Femur (tissue), 1 donor: ENCODE data around the gene CCNC.

ENCODE experiments used
- DNase-seq: peaks from one replicate; pipeline ENCODE4 v3.0.0-alpha.2; 2017

Gene CCNC, protein sequence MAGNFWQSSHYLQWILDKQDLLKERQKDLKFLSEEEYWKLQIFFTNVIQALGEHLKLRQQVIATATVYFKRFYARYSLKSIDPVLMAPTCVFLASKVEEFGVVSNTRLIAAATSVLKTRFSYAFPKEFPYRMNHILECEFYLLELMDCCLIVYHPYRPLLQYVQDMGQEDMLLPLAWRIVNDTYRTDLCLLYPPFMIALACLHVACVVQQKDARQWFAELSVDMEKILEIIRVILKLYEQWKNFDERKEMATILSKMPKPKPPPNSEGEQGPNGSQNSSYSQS

DNA sequence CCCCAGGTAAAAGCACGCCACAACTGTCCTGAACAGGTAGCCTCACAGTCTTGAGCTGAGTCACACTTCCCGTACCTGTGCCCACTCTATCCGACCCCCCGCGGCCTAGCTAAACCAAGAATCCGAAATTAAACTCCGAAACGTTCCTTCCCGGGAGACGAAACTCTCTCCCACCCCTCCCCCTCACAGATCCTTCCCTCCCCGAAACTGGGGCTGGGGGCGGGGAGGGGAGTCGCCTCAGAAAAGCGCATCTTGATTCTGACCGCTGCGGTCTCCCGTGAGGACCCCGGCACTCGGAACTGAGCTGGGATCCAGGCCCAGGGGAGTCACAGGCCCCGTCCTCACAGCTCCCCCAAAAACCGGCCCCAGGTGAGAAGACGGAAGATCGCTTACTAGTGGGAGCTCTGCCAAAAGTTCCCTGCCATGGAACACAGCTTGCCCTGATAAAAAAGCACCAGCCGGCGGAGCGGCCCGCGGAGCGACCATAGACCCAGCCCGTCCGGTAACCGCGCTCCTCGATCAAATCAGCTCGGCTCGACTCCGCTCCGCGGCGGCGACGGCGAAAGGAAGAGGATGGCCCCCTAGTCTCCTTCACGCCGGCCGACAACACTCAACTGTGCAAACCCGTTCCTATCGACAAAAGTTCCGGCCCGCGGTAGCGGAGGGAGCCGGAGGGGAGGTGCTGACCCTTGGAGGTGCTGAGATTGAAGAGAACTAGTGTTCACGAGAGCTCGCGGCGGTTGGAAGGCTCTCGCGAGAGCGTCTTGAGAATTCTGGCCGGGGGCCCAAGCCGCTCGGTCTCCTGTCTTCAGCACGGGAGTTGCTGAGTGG is at the start of gene CCNC:
CCNC (minus strand) TSS at position 558 of the 831 bp plus-strand sequence; CDS start at position 425, 133 bp downstream.
- DNase-seq, result peak; percentile 97

DNA sequence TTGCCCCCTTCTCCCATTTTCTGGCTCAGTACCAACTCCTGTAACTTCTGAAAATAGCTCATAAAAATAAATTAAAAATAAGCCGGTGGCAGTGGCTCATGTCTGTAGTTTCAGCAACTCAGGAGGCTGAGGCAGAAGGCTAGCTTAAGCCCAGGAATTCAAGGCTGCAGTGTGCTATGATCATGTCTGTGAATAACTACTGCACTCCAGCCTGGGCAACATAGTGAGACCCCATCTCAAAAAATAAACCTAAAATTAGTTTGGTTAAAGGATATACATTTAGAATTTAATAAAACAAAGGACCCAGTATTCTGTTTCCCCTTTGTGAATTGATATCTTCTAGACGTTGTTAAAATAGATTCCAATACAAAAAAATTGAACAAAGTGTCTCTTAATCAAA is 48.7 kb upstream of the CCNC start:
- DNase-seq, result no peak

DNA sequence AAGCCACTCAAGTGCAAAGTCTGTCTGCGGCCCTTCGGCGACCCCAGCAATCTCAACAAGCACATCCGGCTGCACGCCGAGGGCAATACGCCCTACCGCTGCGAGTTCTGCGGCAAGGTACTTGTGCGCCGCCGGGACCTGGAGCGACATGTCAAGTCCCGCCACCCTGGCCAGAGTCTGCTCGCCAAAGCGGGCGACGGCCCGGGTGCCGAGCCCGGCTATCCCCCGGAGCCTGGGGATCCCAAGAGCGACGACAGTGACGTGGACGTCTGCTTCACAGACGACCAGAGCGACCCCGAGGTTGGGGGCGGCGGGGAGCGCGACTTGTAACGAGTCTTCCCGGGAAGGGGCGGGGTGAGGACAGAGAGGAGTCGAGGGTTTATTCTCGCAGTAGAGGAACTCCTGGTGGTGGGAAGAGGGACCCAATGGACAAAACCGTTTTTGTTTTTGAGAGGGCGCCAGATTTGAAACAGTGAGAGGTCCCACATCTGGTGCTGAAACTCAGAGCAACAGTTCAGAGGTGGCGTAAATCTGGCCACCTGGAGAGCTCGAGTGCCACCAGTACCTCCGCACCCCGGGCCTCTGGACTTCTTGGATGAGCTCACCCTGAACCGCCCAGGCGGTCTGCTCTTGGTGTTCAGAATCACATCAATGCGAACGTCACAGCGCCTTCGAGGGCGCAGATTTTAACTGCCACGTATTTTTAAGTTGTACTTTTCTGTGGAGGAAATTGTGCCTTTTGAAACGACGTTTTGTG is 46.1 kb upstream of the CCNC start:
- no peak for DNase-seq

DNA sequence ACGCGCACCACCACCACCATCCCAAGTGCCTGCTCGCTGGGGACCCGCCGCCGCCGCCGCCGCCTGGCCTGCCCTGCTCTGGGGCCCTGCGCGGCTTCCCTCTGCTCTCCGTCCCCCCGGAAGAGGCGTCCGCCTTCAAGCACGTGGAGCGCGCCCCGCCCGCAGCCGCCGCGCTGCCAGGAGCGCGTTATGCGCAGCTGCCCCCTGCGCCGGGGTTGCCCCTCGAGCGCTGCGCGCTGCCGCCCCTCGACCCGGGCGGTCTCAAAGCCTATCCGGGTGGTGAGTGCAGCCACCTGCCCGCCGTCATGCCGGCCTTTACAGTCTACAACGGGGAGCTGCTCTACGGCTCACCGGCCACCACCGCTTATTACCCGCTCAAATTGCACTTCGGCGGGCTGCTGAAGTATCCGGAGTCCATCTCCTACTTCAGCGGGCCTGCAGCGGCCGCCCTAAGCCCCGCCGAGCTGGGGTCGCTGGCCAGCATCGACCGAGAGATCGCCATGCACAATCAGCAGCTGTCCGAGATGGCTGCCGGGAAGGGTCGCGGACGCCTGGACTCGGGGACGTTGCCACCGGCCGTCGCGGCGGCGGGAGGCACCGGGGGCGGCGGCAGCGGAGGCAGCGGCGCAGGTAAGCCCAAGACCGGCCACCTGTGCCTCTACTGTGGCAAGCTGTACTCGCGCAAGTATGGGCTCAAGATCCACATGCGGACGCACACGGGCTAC is 45.4 kb upstream of the CCNC start:
- DNase-seq, result no peak

DNA sequence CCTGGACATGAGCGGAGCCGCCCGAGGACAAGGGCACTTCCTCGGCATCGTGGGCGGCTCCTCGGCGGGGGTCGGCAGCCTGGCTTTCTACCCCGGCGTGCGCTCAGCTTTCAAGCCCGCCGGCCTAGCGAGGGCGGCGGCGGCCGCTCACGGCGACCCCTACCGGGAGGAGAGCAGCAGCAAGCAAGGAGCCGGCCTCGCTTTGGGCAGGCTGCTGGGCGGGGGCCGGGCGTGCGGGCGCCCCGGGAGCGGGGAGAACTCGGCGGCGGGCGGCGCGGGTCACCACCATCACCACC is 44.9 kb upstream of the CCNC start:
- DNase-seq, result peak; percentile 66

DNA sequence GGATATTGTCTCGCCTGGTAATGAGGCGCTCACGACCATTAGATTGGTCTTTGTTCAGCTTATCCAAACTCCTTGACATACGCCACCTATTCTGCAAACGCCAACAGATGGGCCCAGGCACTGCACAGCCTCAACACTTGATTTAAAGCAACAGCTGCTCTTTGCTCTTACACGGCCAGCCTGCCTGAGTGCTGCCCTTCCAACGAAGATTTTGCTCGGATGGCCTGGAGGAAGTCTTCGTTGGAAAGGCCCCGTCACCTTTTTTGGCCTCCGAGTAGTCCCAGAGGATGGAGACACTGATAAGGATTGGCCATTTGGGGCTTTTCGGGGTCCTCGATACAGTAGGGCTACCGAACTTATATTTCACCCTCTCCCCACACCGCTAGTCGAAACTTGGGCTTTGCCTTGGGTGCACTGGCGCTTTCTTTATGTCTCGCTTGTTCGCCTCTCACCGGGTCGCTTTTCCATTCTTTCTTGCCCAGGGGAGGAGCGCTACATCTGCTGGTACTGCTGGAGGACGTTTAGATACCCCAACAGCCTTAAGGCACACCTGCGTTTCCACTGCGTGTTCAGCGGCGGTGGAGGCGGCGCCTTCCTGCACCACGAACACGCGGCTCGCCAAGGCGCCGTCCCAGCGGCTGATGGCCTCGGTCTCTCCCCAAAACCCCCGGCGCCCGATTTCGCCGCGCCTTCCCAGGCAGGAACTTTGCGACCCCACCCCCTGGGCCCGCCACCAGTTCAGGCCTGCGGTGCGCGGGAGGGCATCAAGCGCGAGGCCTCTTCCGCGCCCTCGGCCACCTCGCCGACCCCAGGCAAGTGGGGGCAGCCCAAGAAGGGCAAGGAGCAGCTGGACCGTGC is 44.3 kb upstream of the CCNC start:
- no peak for DNase-seq

DNA sequence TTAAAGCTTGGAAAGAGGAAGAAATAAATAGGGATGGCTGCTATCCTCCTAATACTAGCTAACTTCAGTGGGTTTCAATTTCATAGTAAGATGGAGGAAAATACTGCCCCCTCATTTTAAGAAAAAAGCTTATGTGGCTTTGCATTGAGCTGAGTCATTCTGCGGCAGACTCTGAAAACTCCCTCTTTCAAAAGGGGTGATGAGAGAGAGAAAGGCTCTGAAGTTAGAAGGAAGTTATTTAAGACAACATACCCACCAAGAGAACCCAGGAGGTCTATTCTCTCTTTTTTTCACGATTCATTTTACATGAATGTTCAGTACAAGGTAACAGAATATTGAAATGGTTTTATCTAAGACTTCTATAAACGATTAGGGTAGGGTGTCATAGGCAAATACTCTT is 42.7 kb upstream of the CCNC start:
- DNase-seq, result no peak

DNA sequence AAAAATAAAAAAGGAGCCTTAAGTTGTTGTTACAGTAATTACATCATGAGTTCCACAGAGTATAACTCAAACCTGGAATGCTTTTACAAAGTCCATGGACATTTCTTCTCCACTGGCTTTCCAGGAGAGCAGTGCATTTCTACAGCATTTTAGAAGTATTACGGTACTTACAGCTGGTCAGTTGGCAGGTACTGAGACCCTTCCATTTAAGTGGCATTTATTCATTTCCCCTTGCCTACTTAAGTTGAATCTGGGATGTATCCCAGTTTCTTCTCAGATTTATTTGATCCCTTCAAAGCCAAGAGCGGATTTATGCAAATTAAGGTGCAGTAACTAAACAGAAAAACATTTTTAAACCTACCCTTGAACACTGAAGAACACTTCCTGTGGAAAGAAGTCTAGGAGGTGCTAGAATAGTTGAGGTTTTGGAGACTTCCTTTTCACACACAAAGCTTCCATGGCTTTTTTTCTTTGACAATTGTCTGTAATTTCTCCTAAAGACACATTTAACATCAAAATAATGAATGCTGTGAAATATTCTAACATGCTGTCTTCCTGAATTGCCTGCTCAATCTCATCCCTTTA is 41.5 kb upstream of the CCNC start:
- DNase-seq, result no peak

DNA sequence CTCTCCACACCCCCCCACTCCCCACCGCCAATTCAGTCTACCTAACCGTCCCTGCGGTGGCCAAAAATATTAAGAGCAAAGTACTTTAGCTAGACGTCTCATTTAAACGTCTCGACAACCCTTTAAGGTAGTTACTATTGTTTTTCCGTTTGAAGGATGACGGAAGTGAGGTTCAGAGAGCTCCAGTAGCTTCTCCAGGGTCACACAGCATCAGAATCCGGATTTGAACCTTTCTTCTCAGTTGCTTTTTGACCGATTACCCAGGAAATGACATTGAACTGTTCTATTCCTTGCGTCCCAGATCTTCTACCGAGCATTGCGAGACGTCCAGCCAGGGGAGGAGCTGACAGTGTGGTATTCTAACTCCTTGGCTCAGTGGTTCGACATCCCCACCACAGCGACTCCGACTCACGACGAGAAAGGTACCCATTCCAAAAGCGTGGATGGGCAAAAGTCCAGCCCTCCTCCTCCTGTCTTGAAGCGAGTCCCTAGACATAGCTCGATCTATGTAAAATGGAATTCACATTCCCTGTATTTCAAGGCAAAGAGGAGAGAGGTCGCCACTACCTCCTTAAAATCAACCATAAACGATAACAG is 40.5 kb upstream of the CCNC start:
- no peak for DNase-seq

DNA sequence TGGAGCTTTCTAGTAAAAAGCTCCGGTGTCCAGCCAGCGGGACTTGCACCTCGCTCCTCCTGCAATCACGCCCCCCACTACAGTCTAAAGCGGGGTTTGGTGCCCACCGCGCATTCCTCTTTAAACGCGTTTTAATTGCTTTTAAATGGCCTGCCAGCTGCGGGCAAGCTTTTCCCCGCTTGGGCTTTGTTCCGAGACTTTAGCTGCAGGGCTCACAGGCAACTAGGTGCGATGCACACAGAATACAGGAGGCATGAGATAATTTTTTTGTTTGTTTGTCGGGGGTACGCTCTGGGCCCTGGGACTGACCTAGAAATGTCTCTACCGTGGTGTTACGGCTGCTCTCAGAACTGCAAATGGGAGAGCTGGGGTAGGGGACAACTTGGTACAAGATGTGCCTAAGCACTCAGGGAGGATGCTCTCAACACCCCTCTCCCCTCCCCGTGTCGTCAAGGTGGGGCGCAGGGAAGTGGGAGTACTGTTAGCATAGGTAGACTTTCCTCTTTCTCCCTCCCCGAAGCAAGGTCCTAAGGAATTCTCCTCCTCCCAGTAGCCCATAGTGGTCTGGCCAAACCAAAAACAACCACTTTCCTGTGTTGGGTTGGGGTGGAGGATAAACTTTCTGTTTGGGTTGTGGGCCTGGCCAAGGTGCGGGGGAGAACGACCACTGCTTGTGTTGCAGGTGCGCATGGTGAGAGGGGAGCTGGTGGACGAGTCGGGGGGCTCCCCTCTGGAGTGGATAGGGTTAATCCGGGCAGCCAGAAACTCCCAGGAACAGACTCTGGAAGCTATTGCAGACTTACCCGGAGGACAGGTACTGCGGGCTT is 39.8 kb upstream of the CCNC start:
- DNase-seq, result no peak

DNA sequence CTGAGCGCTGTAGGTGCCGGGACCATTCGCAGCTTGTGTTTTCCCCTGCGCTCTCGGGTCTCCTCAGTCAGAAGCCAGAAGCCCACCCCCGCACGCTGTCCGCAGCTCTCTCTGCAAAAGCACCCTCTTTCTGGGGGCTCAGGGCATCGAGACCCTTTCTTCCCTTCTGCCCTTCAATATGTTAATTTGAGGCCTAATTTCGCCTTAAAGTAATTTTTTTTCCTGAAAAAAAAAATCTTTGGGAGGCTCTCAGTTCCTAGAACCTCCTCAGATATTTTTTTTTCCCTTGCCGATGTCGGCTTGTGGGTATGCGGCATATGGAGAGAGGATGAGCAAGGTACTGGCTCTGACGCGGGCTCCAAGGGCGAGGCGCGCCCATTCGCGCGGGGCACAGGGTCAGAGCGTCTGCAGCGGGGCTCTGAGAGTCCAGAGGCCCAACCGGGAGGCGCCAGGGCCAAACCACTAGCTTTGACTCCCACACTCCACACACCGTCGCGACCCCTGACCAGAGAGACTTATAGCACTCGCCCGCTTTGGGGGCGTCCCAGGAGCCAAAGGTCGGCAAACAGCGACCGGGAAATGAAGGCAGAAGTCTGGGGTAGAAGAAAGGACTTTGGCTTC is 39.1 kb upstream of the CCNC start:
- DNase-seq, result no peak

DNA sequence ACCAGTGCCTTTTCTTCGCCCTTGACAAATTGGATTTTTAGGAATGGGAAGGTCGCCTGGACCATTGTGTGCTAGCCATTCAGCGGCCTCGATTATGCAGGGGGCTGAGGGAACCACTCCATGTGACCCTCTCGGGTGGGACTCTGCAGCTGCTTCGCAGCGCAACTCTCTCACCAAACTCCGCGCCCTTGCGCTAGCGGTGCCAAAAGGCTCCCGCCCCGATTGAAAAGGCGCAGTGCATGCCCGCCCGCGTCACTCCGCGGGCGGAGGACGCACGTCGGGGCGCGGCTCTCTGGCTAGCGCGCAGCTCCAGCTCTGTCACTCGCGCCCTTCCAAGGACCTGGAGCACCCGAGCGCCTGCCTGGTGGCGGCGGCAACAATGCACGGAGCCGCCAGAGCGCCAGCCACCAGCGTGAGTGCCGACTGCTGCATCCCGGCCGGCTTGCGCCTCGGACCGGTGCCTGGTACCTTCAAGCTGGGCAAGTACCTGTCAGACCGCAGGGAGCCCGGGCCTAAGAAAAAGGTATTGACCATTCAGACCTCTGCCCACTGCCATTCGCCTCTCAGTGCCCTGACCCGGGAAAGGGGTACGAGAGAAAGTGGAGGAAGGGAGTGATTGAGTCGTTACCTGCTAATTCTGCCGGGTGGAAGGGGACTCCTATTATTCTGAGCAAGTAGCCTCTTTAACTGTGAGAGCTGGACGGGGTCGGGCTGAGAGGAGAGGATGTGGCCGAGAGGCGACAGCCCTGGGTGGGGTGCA is 38.4 kb upstream of the CCNC start, which contains the start of gene PRDM13:
PRDM13 (plus strand) TSS at position 178 of the 760 bp plus-strand sequence; CDS start at position 380, 202 bp downstream.
- no peak for DNase-seq

DNA sequence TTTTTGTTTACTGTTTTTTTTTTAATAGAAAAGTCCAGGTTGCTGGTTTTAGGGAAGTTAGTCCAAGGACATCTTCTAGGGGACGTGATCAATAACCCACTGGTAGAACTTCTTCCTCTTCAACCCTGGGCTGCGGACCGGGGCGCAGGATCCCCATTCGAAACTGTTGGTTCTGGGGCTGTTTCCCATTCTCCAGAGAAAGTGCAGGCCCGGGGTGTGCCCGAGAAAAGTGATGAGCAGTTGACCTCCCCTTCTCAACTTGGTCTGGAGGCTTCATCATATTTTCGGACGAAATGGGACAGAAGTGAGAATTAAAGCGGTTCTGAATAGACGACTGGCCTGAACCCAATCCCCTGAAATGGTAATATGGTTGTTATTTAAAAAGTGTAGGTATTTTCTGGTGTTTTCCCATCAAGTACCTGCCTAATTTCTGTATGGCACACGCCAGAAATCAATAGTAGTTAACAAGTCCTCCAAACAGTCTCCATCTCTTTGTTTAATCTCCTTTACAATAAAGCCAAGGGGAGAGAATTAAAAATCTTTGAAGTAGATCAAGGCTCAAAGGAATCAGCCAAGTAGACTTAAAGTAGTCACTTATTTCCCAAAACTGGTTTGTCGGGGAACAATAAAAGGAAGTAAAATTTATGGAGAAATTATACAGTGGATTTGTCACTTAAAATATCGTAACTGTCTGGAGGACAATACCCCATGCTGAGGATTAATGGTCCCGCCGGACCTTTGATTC is 37.6 kb upstream of the CCNC start:
- DNase-seq, result no peak

DNA sequence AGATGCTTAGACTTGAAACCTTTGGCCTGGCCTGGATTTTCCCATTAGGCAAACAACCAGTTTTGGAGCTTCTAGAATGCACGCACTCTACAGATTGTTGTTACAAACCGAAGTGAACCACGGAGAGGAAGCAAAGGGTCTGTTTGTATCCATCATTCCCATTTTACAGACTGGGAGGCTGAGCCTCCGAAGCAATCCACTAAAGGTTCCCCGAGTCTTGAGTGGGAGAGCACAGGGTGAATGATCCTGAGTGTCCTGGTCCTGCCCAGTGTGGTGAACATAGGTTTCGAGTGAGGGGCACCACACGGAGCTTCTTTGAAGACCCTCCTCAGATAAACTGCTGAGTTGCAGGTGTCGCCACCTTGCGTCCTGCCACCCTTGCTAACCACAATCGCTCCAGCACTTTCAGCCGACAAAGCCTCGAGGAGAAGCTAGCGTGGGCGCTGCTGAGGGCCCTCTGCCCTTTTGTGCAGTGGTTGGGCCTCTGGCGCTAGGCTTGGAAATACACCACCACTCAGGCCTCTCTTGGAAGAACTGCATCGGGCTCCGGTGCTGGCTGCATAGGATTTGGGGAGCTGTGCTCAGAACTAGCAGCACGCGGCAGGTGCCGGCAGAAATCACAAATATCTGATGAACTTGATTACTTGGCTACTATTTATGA is 36.7 kb upstream of the CCNC start:
- DNase-seq, result no peak

DNA sequence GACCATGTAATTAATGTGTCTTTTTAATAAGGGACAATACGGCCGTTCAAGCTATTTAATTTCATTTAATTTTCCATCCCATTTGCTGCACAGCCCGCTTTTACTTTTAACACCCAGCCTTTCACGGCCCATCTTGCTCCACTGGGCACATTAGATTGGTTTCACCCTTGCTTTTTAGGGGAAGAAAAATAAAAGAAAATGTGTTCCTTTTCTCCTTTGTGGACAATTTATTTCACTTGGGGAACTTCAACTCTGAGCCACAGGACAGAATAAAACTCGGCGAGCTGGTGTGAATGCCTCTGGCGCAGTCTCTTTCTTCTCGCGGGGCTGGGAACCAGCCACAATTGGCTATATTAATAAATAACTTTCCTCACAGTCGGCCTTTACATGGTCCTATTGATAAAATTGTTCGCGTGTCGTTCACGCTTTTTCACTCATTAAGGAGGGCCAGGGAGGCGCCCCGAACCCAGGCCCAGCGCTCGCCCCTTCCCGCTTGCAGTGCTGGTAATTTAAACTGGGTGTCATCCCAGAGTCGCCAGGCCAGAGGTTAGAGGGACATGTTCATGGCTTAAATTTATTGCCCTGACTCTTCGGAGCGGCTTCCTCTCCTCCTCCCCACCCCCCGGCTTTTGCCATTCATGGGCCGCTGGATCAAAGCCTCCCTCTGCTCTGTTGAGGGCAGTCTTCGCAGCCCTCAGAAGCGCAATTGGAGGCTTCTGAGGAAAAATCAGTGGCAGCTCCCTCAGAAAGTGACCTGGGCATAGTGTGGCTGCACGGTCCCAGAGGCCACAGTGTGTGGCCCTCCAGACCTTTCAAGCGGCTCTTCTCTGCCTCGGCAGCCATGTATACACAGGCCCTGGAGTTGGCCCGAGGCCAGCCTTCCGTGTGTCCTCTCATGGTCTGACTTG is 36.0 kb upstream of the CCNC start:
- no peak for DNase-seq

DNA sequence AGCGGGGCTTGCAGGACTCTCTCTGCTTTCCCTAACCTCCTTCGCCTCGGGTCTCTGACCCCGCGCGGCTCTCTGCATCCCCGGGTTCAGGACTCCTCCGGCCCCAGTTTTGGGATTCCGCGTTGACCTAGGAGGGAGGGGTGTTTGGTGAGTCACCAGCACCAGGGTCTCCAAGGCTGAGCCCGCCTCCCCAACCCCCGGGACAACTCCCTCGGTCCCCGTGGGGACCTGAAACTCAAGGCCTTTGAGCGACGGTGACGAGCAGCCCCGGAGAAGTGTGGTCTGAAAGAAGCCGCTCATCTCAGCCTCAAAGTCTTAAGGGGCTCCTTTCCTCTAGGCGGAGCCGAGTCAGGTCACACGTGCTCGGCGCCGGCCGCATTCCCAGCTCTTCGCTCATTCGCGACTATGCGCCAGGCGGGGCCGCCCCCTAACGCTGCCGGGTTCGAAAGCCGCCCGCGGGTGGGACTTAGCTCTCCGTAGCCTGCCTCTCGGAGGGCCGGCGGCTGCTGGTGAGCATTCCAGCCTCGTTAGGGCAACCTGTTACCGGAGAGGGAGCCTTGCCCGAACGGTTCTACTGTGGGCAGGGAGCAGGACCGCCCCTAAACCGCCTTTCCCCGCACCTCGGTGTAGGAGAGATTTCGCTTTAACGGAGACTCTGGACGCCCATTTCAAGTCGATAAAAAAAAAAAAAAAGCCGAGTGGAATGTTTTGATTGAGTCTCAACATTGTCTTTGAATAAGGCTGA is 35.1 kb upstream of the CCNC start:
- DNase-seq, result peak; percentile 62
